ENCODE results near the gene MCM3AP.
"Not testable (repeated sequence)": the region's sequence is repeated elsewhere in the genome, so short reads cannot be mapped to it uniquely, and the experiment has no call there.

Gene MCM3AP

GRCh38 chr21:46319186-46319585, 33.8 kb upstream of the MCM3AP start:
- H3K36me3 Mint-ChIP-seq = no peaks in the 10 kb centered on the region
- H3K4me1 Mint-ChIP-seq = peaks cover 5% of the 10 kb centered on the region
- H3K27ac Mint-ChIP-seq = no peak overlapping the region
- no peaks in the 10 kb centered on the region for H3K27me3 Mint-ChIP-seq
- no peak for DNase-seq (ENCODE audit: low spot score in 2 of 2)
- ATAC-seq (ENCODE audit: low read depth) = no peak
- H3K9me3 Mint-ChIP-seq = no peaks in the 10 kb centered on the region
- H3K4me3 Mint-ChIP-seq = no peak overlapping the region

GRCh38 chr21:46318464-46318845, 33.0 kb upstream of the MCM3AP start:
- Mint-ChIP-seq H3K9me3 (no peaks in the 10 kb centered on the region), H3K27me3 (no peaks in the 10 kb centered on the region), H3K27ac (no peak overlapping the region), H3K4me3 (no peak overlapping the region), H3K36me3 (no peaks in the 10 kb centered on the region), H3K4me1 (peaks cover 5% of the 10 kb centered on the region)
- DNase-seq (ENCODE audit: low spot score in 2 of 2) (no peak), ATAC-seq (ENCODE audit: low read depth) (no peak)

GRCh38 chr21:46317710-46318463, 32.5 kb upstream of the MCM3AP start:
- Mint-ChIP-seq H3K27ac (no peak overlapping the region), H3K4me3 (no peak overlapping the region), H3K4me1 (peaks cover 5% of the 10 kb centered on the region), H3K27me3 (no peaks in the 10 kb centered on the region), H3K36me3 (no peaks in the 10 kb centered on the region), H3K9me3 (no peaks in the 10 kb centered on the region)
- ATAC-seq (ENCODE audit: low read depth) = no peak
- DNase-seq (ENCODE audit: low spot score in 2 of 2) = no peak

- Mint-ChIP-seq H3K36me3 (no peaks in the 10 kb centered on the region), H3K9me3 (no peaks in the 10 kb centered on the region), H3K4me1 (no peaks in the 10 kb centered on the region), H3K4me3 (no peak overlapping the region), H3K27ac (no peak overlapping the region), H3K27me3 (no peaks in the 10 kb centered on the region)
- ATAC-seq (ENCODE audit: low read depth) (no peak), DNase-seq (ENCODE audit: low spot score in 2 of 2) (no peak)
These were observed 31.4 kb upstream of the MCM3AP start for GRCh38 chr21:46316708-46317324.

GRCh38 chr21:46314441-46315020, 29.1 kb upstream of the MCM3AP start:
- Mint-ChIP-seq H3K4me1 (no peaks in the 10 kb centered on the region), H3K9me3 (no peaks in the 10 kb centered on the region), H3K27ac (no peak overlapping the region), H3K4me3 (no peak overlapping the region), H3K27me3 (no peaks in the 10 kb centered on the region), H3K36me3 (peaks cover 2% of the 10 kb centered on the region)
- DNase-seq (ENCODE audit: low spot score in 2 of 2) (no peak), ATAC-seq (ENCODE audit: low read depth) (no peak)

GRCh38 chr21:46312949-46313348, 27.5 kb upstream of the MCM3AP start:
- no peaks in the 10 kb centered on the region for H3K4me1 Mint-ChIP-seq
- ATAC-seq (ENCODE audit: low read depth) (no peak), DNase-seq (ENCODE audit: low spot score in 2 of 2) (no peak)
- no peak overlapping the region for H3K4me3 Mint-ChIP-seq
- no peaks in the 10 kb centered on the region for H3K27me3 Mint-ChIP-seq
- no peaks in the 10 kb centered on the region for H3K9me3 Mint-ChIP-seq
- peaks cover 2% of the 10 kb centered on the region for H3K36me3 Mint-ChIP-seq
- no peak overlapping the region for H3K27ac Mint-ChIP-seq

GRCh38 chr21:46311568-46311967, 26.2 kb upstream of the MCM3AP start:
- ATAC-seq (ENCODE audit: low read depth) (no peak), DNase-seq (ENCODE audit: low spot score in 2 of 2) (no peak)
- H3K4me1 Mint-ChIP-seq = peaks cover 5% of the 10 kb centered on the region
- no peak overlapping the region for H3K27ac Mint-ChIP-seq
- H3K4me3 Mint-ChIP-seq = no peak overlapping the region
- peaks cover 2% of the 10 kb centered on the region for H3K36me3 Mint-ChIP-seq
- H3K9me3 Mint-ChIP-seq = no peaks in the 10 kb centered on the region
- H3K27me3 Mint-ChIP-seq = no peaks in the 10 kb centered on the region

- DNase-seq (ENCODE audit: low spot score in 2 of 2); ATAC-seq (ENCODE audit: low read depth); H3K9me3 Mint-ChIP-seq; H3K27ac Mint-ChIP-seq; H3K36me3 Mint-ChIP-seq; H3K27me3 Mint-ChIP-seq; H3K4me1 Mint-ChIP-seq; H3K4me3 Mint-ChIP-seq: not testable (repeated sequence)
These were observed 24.8 kb upstream of the MCM3AP start for GRCh38 chr21:46310260-46310659.

GRCh38 chr21:46308431-46308830, 23.0 kb upstream of the MCM3AP start:
- H3K27me3 Mint-ChIP-seq = no peaks in the 10 kb centered on the region
- H3K27ac Mint-ChIP-seq = no peak overlapping the region
- H3K4me1 Mint-ChIP-seq = peaks cover 5% of the 10 kb centered on the region
- no peak overlapping the region for H3K4me3 Mint-ChIP-seq
- no peak for ATAC-seq (ENCODE audit: low read depth)
- no peak for DNase-seq (ENCODE audit: low spot score in 2 of 2)
- H3K36me3 Mint-ChIP-seq = peaks cover 7% of the 10 kb centered on the region
- H3K9me3 Mint-ChIP-seq = no peaks in the 10 kb centered on the region

GRCh38 chr21:46307625-46308024, 22.2 kb upstream of the MCM3AP start:
- Mint-ChIP-seq H3K4me1 (peaks cover 5% of the 10 kb centered on the region), H3K36me3 (peaks cover 7% of the 10 kb centered on the region), H3K9me3 (no peaks in the 10 kb centered on the region), H3K4me3 (no peak overlapping the region), H3K27me3 (no peaks in the 10 kb centered on the region), H3K27ac (no peak overlapping the region)
- ATAC-seq (ENCODE audit: low read depth) = no peak
- no peak for DNase-seq (ENCODE audit: low spot score in 2 of 2)

GRCh38 chr21:46304955-46305354, 19.5 kb upstream of the MCM3AP start:
- Mint-ChIP-seq H3K4me3 (no peak overlapping the region), H3K4me1 (peaks cover 5% of the 10 kb centered on the region), H3K27me3 (no peaks in the 10 kb centered on the region), H3K36me3 (peaks cover 7% of the 10 kb centered on the region), H3K27ac (no peak overlapping the region), H3K9me3 (no peaks in the 10 kb centered on the region)
- DNase-seq (ENCODE audit: low spot score in 2 of 2) = no peak
- ATAC-seq (ENCODE audit: low read depth) = no peak

GRCh38 chr21:46304437-46304836, 19.0 kb upstream of the MCM3AP start:
- DNase-seq (ENCODE audit: low spot score in 2 of 2) (no peak), ATAC-seq (ENCODE audit: low read depth) (no peak)
- Mint-ChIP-seq H3K27ac (no peak overlapping the region), H3K4me3 (no peak overlapping the region), H3K27me3 (no peaks in the 10 kb centered on the region), H3K36me3 (peaks cover 5% of the 10 kb centered on the region), H3K9me3 (no peaks in the 10 kb centered on the region), H3K4me1 (peaks cover 5% of the 10 kb centered on the region)

GRCh38 chr21:46301759-46302158, 16.3 kb upstream of the MCM3AP start:
- Mint-ChIP-seq H3K4me3 (no peak overlapping the region), H3K27me3 (no peaks in the 10 kb centered on the region), H3K4me1 (no peaks in the 10 kb centered on the region), H3K36me3 (peaks cover 5% of the 10 kb centered on the region), H3K27ac (no peak overlapping the region), H3K9me3 (no peaks in the 10 kb centered on the region)
- ATAC-seq (ENCODE audit: low read depth) = no peak
- DNase-seq (ENCODE audit: low spot score in 2 of 2) = no peak

GRCh38 chr21:46299167-46299566, 13.8 kb upstream of the MCM3AP start:
- no peaks in the 10 kb centered on the region for H3K36me3 Mint-ChIP-seq
- no peaks in the 10 kb centered on the region for H3K27me3 Mint-ChIP-seq
- DNase-seq (ENCODE audit: low spot score in 2 of 2) (no peak), ATAC-seq (ENCODE audit: low read depth) (no peak)
- H3K4me1 Mint-ChIP-seq = peaks cover 10% of the 10 kb centered on the region
- H3K27ac Mint-ChIP-seq = no peak overlapping the region
- H3K9me3 Mint-ChIP-seq = no peaks in the 10 kb centered on the region
- H3K4me3 Mint-ChIP-seq = peak overlapping the region; percentile 11
